GM12865 (cell line): ENCODE results near the gene DPP6.
A peak's percentile ranks its signal among the peaks of the same experiment; 100 is the strongest.
"Not testable (repeated sequence)": the region's sequence is repeated elsewhere in the genome, so short reads cannot be mapped to it uniquely, and the experiment has no call there.

ENCODE experiments used
- DNase-seq: peaks from one replicate; pipeline ENCODE4 v3.0.0; 2010; ENCODE audit warnings: low read depth
- H3K4me3 ChIP-seq: 2 replicates; pipeline ENCODE4 v1.5.1; 2011; ENCODE audit warnings: mild to moderate bottlenecking, low read depth, low read length, control low read depth
- TF ChIP-seq, protein P1 (sequence below): IDR thresholded peaks from 2 replicates; pipeline ENCODE4 v1.5.1; 2011; ENCODE audit warnings: low read length, control low read depth, low read depth, inconsistent platforms; ENCODE audit not compliant: insufficient read depth; ENCODE audit errors: missing control alignments

DPP6 gene

DNA sequence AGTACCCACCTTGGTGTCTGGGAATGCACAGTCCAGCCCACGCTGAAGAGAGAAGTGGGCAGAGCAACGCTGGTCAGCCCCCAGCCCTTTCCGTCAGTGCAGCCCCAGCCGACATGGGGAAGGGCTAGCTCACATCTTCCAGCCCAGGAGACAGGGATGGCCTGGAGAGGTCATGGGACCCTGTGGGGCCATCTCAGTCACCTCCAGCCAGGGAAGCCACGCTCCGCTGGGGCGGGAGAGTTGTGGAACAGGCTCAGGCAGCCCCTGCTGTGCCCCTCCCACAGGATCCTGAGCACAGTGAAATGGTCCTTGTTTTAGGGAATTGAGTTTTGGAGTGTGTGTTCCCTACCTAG, 865.6 kb downstream of the DPP6 start:
- DNase-seq, result no peak
- no peak overlapping the region for H3K4me3 ChIP-seq
- TF ChIP-seq, protein P1, sequence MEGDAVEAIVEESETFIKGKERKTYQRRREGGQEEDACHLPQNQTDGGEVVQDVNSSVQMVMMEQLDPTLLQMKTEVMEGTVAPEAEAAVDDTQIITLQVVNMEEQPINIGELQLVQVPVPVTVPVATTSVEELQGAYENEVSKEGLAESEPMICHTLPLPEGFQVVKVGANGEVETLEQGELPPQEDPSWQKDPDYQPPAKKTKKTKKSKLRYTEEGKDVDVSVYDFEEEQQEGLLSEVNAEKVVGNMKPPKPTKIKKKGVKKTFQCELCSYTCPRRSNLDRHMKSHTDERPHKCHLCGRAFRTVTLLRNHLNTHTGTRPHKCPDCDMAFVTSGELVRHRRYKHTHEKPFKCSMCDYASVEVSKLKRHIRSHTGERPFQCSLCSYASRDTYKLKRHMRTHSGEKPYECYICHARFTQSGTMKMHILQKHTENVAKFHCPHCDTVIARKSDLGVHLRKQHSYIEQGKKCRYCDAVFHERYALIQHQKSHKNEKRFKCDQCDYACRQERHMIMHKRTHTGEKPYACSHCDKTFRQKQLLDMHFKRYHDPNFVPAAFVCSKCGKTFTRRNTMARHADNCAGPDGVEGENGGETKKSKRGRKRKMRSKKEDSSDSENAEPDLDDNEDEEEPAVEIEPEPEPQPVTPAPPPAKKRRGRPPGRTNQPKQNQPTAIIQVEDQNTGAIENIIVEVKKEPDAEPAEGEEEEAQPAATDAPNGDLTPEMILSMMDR, result no peak

DNA sequence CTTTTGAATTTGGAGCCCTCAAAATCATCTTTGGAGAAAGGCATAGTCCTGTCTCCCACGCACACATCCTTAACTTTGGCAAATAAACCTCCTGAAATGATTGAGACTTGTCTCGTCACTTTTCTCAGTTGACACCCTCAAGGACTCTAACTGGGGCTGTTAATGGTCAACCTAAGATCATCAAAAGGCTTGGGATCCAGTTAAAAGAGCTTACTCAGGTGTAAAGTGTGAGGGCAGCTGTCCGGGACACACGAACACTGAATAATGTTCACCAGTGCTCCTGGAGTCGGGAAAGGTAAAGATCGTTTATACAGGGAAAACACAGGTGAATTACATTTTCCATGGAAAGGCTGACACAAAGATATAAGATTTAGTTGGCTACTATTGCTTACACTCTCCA, 866.1 kb downstream of the DPP6 start:
- no peak overlapping the region for H3K4me3 ChIP-seq
- TF ChIP-seq, protein P1, result no peak
- DNase-seq, result no peak

DNA sequence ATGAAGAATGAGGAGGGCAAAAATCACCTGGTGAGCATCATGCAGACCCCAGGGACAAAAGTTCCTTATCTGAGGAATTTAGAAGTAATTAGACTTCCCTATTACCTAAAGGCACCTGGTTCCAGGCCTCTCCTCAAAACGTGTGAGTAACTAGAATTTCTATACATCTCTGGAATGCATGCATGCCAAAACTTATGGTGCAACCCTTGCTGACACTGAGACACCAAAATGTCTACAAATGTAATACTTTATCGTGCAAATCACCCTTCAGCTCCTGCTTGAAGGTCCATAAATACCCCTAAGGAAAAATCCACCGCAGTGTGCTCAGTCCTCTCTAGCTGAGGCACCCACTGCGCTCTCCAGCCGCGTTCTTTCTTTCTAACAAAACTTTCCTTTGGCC, 866.5 kb downstream of the DPP6 start:
- DNase-seq, result no peak
- no peak overlapping the region for H3K4me3 ChIP-seq
- TF ChIP-seq, protein P1, result no peak

DNA sequence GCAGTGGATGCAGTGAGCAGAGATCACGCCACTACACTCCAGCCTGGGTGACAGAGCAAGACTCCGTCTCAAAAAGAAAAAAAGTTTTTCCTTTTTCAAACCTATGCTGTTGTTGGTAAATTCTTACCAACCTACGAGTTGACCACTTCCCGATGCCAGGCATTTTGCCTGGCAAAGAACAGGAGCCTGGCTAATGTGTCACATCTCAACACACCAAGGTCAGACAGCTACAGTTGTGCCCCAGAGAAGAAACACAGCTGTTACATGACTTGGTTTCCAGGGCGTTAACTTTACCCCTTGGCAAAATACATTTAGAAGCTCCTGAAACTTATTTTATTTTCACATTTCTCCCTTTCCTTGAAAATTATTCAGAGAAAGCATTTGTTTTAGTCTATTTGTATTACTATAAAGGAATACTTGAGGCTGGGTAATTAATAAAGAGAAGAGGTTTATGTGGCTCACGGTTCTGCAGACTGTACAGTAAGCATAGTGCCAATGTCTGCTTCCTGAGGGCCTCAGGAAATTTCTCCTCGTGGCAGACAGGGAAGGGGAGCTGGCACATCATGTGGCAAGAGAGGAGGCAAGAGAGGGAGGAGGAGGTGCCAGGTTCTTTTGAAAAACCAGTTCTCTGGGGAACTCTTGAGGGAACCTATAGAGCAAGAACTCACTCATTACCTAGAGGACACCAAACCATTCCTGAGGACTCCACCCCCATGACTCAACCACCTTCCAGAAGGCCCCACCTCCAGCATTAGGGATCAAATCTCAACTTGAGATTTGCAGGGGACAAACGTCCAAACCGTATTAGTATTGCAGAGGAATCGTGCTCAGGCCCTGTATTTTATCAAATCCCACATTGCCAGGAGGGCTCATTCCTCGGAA, 867.4 kb downstream of the DPP6 start:
- no peak overlapping the region for H3K4me3 ChIP-seq
- DNase-seq, result no peak
- TF ChIP-seq, protein P1, result no peak

DNA sequence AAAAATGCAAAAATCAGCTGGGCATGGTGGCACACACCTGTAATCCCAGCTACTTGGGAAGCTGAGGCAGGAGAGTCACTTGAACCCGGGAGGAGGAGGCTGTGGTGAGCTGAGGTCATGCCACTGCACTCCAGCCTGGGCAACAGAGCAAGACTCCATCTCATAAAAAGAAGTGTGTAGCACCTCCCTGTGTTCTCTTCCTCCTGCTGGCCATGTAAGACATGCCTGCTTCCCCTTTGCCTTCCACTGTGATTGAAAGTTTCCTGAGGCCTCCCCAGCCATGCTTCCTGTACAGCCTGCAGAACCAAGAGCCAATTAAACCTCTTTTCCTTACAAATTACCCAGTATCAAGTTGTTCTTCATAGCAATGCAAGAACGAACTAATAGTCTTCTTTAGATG, 870.3 kb downstream of the DPP6 start:
- not testable (repeated sequence) for H3K4me3 ChIP-seq, DNase-seq

DNA sequence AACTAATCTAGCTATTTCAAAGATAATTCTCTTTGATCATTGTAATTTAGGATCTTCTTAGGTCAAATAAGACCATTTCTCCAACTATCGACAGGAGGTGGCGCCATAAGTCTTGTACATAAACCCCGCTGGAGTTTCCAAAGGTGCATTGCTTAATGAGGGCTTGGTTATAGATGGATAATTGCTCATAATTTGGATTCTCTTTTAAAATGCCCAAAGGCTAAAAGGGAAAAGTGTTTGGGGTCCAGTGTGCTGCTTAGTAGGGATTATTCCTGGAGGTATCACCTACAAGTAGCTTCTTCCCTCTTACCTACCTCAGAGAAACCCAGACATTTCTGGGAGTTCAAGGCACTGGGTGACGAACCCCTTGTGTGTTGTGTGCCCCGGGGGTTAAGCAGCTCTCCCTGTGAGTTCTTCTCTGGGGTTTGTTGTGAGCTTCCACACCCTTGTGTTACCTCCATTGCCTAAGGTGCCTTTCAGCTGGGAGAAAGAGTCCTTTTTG, 875.5 kb downstream of the DPP6 start:
- DNase-seq, result peak; percentile 92
- TF ChIP-seq, protein P1, result peak; percentile 60
- H3K4me3 ChIP-seq, result peak overlapping the region; percentile 92

DNA sequence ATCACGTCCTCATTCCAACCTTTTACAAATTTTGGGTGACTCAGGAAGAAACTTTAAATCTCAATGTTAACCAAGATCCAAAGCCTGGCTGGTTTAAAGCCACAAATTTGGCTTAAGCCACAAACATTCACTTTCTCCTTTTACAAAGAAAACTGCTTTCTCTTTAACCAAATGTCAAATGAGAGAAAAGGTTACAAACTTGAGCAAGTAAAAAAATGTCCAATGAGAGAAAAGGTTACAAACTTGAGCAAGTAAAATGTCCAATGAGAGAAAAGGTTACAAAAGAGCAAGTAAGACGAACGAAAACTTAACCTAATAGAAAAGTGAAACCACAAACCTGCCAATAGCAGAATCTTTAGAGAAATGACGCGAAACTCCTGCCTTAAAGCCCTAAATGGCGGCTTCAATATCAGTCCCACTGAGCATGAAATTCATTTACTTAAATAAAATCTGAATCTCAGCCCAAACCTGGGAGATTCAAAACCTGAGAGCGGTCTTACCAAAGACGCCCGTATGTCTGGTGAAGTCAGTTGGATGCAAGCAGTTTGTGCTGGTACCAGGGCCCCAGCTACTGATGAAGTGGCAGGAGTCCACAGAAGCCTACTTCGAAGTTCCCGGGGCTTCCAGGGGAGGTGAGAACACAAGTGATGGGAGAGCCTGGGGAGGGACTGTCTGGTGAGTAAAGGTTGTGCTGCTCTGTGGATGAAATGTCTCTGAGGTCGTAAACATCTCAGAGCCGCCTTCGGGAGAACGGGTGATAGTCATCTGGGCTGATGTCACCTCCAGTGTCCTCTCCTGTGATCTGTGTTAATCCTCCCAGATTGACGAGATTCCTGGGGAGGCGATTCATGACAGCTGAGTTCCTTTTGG, 876.2 kb downstream of the DPP6 start:
- peak; percentile 94 for DNase-seq
- peak overlapping the region; percentile 92 for H3K4me3 ChIP-seq
- TF ChIP-seq, protein P1, result no peak
